ENCODE results near the gene ALOX15B. TPM values are rescaled to one million over a fixed set of nuclear protein-coding genes. Genes with fewer than 3 reads are reported as not detected.

The ALOX15B gene
- total RNA-seq, 1 donor from 2014 or later, result not detected

- peak; percentile 58 for DNase-seq (ENCODE audit: low read depth)
Measured at GRCh38 chr17:8079291-8080207, 40.7 kb downstream of the ALOX15B start.

GRCh38 chr17:8080208-8080798, 41.4 kb downstream of the ALOX15B start:
- no peak for DNase-seq (ENCODE audit: low read depth)

GRCh38 chr17:8080799-8081219, 42.0 kb downstream of the ALOX15B start:
- no peak for DNase-seq (ENCODE audit: low read depth)

GRCh38 chr17:8081876-8082275, 43.0 kb downstream of the ALOX15B start:
- no peak for DNase-seq (ENCODE audit: low read depth)

- no peak for DNase-seq (ENCODE audit: low read depth)
Measured at GRCh38 chr17:8082292-8082691, 43.4 kb downstream of the ALOX15B start.

- no peak for DNase-seq (ENCODE audit: low read depth)
Measured at GRCh38 chr17:8084250-8084649, 45.4 kb downstream of the ALOX15B start.

- DNase-seq (ENCODE audit: low read depth), result peak; percentile 47
Measured at GRCh38 chr17:8087075-8087951, 48.5 kb downstream of the ALOX15B start, which contains the start of gene ALOX12B. Gene ALOX12B (minus strand): TSS chr17:8087716. CDS start chr17:8087442, 274 bp downstream.

- no peak for DNase-seq (ENCODE audit: low read depth)
Measured at GRCh38 chr17:8087952-8088230, 49.0 kb downstream of the ALOX15B start.

GRCh38 chr17:8089728-8090127, 50.9 kb downstream of the ALOX15B start:
- DNase-seq (ENCODE audit: low read depth), result no peak

- no peak for DNase-seq (ENCODE audit: low read depth)
Measured at GRCh38 chr17:8091033-8091687, 52.3 kb downstream of the ALOX15B start.

GRCh38 chr17:8095361-8095760, 56.5 kb downstream of the ALOX15B start:
- DNase-seq (ENCODE audit: low read depth), result no peak

GRCh38 chr17:8096541-8096940, 57.7 kb downstream of the ALOX15B start:
- DNase-seq (ENCODE audit: low read depth), result no peak

Small RNA genes lying within 50 kb of the gene (microRNA-seq; reads per million reads assigned to microRNA genes)
- gene MIR4314, result not detected

Other genes with a start within 250 kb of the ALOX15B start
- gene KDM6B, start 204.8 kb upstream of the ALOX15B start, total RNA-seq, result 3.9 and 4.5 TPM in 2 replicates
- gene TMEM88, start 184.0 kb upstream of the ALOX15B start, total RNA-seq, result 0.72 and 1.8 TPM in 2 replicates
- gene NAA38, start 181.5 kb upstream of the ALOX15B start, total RNA-seq, result 37.7 and 54.8 TPM in 2 replicates
- 4.0 and 4.3 TPM in 2 replicates for gene CYB5D1, start 181.1 kb upstream of the ALOX15B start, total RNA-seq
- 104 and 140 TPM in 2 replicates for gene CHD3, start 150.3 kb upstream of the ALOX15B start, total RNA-seq
- gene RNF227, start 122.8 kb upstream of the ALOX15B start, total RNA-seq, result 5.9 and 6.7 TPM in 2 replicates
- gene KCNAB3, start 109.2 kb upstream of the ALOX15B start, total RNA-seq, result 0.10 and 0.53 TPM in 2 replicates
- gene TRAPPC1, start 107.1 kb upstream of the ALOX15B start, total RNA-seq, result 27.8 and 28.6 TPM in 2 replicates
- 11.3 and 14.1 TPM in 2 replicates for gene CNTROB, start 106.9 kb upstream of the ALOX15B start, total RNA-seq
- gene GUCY2D, start 36.4 kb upstream of the ALOX15B start, total RNA-seq, result not detected in 2 replicates
- gene ALOX12B, start 48.7 kb downstream of the ALOX15B start, total RNA-seq, result 0.16 and 0.40 TPM in 2 replicates
- gene ALOXE3, start 79.5 kb downstream of the ALOX15B start, total RNA-seq, result not detected in 2 replicates
- gene HES7, start 85.0 kb downstream of the ALOX15B start, total RNA-seq, result 0.16 and 0.53 TPM in 2 replicates
- 6.4 and 16.6 TPM in 2 replicates for gene PER1, start 113.3 kb downstream of the ALOX15B start, total RNA-seq
- 10.5 and 12.3 TPM in 2 replicates for gene VAMP2, start 123.9 kb downstream of the ALOX15B start, total RNA-seq
- 11.5 and 15.9 TPM in 2 replicates for gene TMEM107, start 137.3 kb downstream of the ALOX15B start, total RNA-seq
- gene BORCS6, start 151.1 kb downstream of the ALOX15B start, total RNA-seq, result 13.1 and 14.0 TPM in 2 replicates
- 1.3 and 2.0 TPM in 2 replicates for gene AURKB, start 171.5 kb downstream of the ALOX15B start, total RNA-seq
- gene CTC1, start 209.0 kb downstream of the ALOX15B start, total RNA-seq, result 2.9 and 3.8 TPM in 2 replicates
- gene PFAS, start 210.2 kb downstream of the ALOX15B start, total RNA-seq, result 16.1 and 20.6 TPM in 2 replicates
- 10.6 and 10.9 TPM in 2 replicates for gene RANGRF, start 249.6 kb downstream of the ALOX15B start, total RNA-seq

Measured in myocyte (in vitro differentiated cells).